Stimulated activated CD4-positive, alpha-beta T cell treated with anti-CD3 and anti-CD28 coated beads, Interleukin-15, amount 100 ng/mL, for 48 hours (primary cell): ENCODE data around the gene CIB1.
A peak's percentile ranks its signal among the peaks of the same experiment; 100 is the strongest.
"Not testable (repeated sequence)": the region's sequence is repeated elsewhere in the genome, so short reads cannot be mapped to it uniquely, and the experiment has no call there.

Source experiments
- DNase-seq, 2 donors: peaks; one replicate each; pipeline ENCODE4 v3.0.0-alpha.2; 2020; ENCODE audit warnings: low read depth in 2 of 2

Gene CIB1

DNA sequence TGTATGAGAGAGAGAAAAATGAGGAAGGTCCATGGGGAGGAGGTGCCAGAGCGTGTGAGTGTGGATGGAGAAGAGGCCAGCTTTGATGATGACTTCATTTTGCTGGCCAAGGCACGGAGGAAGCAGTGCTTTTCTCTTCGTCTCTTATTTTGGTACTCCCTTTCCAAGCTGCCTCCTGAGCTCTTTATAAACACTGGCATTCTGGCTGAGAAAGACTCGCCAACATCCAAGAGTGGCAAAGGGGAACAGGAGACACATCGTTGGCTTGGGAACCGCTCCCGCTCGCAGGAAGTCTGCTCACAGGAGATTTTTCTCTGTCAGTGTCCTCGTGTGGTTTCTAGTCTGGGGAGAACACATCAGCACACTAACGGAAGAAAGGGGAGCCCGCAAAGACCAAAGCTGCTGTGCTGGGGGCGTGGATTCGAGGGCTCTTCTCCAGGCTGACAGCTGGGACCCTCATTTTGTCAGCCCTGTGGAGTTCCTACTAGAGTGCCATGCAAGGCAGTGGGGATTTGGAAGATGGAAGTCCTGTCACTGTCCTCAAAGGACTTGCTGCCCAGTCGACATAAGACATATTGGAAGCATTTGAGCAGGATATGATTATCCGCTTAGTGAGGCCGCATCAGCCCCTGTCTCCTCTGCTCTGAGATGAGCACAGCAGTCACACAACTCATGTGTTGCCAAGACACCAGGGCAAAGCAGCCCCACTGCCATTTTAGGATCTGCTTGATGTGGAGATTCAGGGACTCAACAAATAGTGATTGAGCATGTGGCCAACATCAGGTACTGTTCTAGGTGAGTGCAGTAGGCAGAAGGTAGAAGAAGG, 40.6 kb downstream of the CIB1 start:
- no peak for DNase-seq

DNA sequence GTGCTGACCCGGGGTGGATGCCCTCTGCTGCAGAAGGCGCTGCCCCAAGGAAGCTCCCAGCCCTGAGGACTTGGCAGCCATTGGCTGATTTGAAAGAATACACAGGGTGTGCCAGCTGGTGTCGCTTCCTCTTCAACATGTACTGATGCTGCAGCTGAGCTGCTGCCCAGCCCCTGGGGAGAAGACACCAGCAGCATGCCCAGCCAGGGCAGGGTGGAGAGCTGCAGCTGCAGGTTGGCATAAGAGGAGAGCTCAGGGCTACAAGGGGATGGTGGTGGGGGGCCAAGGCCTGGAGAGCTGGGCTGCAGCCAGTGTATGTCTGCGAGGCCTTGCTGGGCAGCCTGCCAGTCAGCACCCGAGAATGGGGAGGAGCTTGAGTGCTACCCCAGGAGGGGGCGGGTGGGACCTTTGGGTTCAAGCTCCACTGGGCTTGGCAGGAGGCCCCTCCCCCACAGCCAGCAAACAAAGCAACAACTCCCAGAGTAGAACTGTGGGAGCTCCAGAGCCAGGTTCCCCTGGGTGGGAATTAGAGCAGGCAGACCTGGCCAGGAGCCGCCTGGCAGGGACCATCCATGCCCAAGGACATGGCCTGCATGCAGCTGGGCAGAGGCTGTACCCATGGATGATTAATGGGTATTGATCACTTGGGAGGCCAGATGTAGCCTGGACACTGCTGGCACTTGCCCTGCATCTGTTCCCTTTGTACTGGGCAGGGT, 41.8 kb downstream of the CIB1 start:
- no peak for DNase-seq

DNA sequence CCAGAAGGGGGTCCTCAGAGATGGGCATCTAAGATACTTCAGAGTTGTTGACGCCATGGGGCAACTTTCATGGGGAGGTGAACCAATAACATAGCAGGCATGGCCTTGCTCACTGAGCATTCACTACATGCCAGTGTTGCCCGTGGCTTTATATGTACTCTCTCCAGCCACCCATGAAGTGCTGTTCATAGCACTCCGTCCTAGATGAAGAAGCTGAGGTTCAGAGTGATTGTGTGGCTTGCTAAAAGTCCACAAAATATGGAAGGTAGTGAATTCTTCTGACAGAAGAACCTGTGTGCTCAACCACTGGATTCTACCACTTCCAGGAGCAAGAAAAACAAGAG, 42.4 kb downstream of the CIB1 start:
- no peak for DNase-seq

DNA sequence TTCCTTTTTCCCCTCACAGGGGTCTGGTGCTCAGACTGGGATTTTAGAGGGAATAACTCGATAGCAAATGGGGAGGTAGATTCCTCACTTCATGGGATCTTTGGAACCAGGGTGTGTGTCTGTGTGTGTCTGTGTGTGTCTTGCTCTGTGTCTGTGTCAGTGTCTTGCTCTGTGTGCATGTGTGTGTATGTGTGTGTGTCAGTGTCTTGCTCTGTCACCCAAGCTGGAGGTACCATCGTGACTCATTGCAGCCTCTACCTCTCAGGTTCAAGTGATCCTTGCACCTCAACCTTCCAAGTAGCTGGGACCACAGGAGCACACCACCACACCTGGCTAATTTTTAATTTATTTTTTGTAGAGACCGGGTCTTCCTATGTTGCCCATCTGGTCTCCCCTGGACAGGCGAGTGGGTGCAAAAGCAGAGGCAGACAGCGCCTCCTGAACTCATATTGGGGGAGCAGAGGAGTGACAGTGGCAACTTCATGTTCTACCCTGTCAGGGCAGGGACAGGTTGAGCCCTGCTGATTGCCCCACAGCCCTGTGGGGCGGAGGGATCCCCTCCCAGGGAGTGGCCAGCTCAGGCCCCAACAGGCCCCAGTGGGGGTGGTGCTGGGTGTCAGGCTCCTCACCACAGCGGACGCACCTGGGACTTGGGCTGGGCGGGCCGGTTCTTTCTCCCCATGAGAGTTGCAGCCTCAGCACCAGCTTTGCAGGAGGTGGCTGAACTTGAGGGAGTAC, 43.0 kb downstream of the CIB1 start:
- no peak for DNase-seq

DNA sequence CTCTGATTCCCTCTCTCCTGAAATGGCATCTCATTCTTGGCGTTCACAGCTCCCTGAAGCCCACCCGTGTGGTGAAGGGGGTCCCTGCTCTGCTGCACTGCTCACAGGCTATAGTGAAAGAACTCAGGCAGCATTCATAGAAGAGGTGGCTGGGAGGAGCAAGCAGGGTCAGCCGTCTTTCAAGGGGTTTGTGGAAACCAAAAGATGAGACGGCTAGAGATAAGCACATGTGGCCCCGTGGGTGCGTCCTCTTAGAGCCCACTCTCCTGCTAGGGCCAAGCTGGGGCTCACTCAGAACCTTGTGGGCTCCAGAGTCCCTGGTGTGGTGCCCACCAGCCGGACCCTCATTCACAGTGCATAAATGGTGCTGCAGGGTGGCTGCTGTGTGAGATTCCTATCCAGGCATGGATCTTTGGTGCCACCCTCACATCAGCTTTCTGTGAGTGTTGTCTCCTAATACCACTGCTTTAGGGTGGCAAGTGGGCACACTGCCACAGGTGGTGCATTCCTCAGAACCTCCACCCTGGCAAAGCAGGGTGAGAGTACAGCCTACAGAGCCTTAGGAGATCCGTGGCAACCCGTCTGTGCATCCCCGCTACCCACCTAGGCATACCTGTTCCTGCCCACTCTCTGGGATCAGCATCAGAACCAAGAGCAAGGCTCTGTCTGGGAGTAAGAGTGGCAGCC, 43.8 kb downstream of the CIB1 start:
- no peak for DNase-seq

DNA sequence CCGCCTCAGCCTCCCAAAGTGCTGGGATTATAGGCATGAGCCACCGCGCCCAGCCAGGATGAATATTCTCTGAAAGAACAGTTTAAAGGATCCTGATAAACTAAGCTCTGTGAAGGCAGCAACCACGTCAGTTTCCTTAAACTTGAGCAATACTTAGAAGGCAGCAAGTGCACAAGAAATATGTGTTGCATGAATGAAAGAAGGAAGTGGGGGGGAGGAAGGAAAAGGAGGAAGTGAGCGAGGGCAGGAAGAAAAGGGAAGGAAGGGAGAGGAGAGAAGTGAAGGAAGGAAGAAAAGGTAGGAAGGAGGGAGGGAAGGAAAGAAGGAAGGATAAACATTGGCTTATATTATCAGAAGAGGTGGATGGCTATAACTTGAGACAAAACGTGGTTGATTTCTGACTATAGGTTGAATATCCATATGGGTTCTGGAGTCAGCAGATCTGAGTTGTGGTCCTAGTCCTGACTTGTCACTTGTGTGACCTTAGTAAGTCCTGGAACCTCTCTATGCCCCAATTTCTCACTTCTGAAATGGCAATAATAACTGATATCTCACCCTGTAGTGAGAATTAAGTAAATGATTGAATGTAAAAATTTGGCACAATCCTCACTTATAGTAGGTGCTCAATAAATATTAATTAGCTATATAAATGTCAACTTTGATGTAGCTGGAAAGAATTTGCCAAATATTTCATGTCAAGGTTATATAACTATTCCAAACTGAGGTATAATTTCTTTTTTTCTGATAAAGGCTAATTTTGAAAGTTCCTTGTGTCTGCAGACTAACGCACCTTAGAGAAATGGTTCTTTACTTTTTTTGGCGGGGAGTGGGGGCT, 44.6 kb downstream of the CIB1 start:
- DNase-seq: no peak

DNA sequence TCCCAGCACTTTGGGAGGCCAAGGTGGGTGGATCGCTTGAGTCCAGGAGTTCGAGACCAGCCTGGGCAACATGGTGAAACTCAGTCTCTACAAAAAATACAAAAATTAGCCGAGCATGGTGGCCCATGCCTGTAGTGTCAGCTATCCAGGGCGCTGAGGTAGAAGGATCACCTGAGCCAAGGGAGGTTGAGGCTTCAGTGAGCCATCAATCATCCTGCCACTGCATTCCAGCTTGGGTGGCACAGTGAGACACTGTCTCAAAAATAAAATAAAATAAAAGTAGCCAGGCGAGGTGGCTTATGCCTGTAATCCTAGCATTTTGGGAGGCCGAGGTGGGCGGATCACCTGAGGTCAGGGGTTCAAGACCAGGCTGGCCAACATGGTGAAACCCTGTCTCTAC, 45.7 kb downstream of the CIB1 start:
- not testable (repeated sequence) for DNase-seq

DNA sequence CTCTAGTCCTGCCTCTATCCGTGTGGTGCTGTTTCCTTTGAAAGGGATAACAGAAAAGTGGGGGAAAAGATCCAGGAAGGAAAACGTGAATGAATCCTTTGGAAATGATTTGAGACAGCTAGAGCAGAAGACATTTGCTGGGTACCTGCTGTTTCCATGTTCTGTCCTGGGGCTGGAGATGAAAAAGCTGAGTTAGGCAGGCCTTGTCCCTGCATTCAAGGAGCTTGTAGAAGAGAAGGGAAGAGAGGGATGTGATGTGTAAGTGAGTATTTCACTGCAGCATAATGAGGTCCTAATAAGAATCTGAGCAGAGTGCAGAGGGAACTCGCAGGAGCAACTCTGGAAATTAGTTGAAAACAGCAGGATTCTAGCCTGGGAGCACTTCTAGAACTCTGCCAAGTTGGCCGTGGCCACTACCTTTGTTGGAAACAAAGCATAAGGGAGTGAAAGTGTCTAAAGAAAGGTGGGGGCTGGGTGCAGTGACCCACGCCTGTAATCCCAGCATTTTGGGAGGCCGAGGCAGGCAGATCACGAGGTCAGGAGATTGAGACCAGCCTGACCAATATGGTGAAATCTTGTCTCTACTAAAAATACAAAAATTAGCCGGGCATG, 46.4 kb downstream of the CIB1 start:
- no peak for DNase-seq

DNA sequence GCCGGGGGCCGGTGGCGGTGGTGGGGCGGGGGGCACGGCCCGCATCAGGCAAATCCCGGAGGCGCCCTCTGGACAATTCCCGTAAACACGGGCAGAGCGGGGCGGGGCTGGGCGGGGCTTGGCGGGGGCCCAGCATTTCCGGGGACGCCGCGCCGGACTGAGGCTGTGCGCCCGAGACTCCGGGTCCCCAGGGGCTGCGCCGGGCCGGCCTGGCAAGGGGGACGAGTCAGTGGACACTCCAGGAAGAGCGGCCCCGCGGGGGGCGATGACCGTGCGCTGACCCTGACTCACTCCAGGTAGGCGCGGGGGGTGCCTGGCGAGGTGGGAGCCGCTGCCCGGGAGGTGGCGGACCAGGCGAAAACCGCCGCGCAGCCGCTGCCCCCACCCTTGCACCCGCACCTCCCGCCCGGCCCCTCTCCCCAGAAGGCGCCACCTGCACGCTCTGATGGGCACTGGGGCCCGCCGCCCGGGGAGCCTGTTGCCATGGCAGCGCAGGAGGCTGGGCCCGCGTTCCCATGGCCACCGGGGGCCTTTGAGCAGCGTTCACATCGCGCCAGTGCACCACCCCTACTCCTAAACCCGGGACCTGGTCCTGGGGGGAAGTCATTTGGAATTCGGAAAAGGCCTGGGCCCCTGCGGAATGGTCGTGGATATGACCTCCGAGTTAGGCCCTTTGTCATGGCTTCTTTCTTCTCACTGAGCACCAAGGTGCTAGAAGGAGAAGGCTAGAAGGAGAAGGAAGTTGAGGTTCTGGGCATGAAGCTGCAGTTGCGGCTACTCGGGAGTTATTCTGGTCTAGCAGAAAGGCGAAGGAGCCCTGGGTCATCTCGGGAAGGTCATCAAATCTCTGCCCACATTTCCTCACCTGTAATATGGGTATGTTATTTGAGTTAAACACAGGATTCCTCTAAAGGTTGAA, 48.7 kb downstream of the CIB1 start:
- DNase-seq: no peak

DNA sequence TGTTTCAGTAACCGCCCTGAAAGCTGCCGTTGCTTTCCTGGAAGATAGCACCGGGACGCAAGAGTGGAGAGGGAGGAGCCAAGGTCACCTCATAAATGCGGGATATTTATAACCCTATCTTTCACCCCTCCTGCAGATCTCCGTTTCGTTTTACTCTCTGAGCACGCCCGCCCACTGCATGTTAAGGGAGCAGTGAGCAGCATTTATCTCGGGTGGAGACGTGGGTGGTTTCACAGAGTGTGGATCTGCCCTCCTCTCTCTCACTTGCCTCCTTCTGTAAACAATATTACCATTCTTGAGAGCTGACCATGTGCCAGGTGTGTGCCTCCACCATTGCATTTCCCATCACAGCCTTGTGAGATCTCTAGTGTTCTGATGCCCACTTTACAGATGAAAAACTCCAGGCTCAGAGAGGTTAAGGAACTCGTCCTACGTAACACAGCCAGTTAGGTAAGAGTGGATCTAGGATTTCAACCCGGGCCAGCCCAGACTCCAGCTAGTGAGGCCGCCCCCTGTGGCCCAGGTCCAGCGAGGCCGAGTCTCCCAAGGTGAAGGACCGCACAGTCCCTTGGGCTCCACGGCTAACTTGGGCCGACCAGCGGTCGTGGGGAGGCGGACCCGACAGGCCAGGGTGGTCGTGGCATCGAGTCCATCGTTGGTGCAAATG, 49.5 kb downstream of the CIB1 start:
- DNase-seq: peak in 1 of 2 donors; percentile 32

DNA sequence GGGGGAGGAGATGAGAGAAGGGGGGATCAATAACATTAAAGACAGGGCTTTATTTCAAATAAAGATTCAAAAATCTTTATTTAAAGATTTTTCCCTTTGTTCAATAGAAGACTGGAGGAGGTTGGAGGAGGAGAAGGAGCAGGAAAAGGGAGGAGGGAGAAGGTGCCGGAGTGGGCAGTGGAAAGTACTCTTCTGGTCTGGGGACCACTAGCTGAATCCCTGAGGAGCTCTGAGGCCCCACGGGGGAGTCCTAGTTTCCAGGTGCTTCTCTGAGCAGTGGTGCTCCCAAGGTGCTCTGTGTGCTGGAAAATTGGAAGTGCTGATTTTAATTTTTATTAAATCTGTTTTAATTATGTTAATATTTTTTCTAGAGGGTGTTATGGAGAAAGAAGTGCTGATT, 52.0 kb downstream of the CIB1 start:
- no peak for DNase-seq
